Hippocampal formation (tissue), 2 donors: ENCODE data around the gene RFTN1.
"Not testable (repeated sequence)": the region's sequence is repeated elsewhere in the genome, so short reads cannot be mapped to it uniquely, and the experiment has no call there.

ENCODE experiments used
- DNase-seq, 2 donors: peaks; one replicate each; lab custom pipeline; 2025; lab: John Stamatoyannopoulos, UW

The RFTN1 gene

GRCh38 chr3:16506884-16507577 is 6.5 kb downstream of the RFTN1 start:
- DNase-seq = no peak

DNA sequence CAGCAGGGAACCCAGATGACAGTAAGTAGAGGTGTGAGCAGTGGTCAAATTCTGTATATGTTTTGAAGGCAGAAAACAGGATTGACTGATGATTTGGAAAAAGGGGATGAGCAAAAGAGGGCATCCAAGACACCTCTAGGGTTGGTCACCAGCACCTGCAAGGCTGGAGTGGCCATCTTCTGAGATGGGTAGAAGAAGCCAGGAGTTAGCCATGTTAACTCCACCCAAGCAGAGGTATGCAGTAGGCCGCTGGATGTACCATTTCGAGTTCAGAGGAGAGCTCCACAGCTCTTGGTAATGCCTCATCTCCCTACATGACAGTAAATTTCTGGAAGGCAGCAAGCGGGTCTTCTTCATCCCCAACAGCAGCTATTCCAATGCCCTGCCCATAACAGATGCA is 7.0 kb downstream of the RFTN1 start:
- DNase-seq = no peak

DNA sequence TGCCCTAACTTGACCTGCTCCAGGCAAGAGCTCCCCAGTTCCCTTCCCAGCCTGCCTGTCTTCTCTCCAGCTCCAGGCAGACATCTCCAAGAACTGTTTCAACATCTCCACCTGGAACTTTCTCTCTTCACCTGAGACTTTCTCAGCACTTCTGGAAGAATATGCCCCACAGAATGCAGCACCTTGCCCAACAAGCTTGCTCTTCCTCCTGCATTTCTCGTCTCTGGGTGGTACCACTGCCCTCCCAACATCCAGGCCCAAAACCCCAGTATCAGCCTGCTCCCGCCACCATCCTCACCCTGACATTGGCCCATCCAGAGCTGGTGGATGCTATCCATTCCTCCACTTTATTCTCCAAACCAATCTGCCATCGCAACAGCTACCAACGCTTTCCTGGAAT is 8.8 kb downstream of the RFTN1 start:
- DNase-seq = no peak

DNA sequence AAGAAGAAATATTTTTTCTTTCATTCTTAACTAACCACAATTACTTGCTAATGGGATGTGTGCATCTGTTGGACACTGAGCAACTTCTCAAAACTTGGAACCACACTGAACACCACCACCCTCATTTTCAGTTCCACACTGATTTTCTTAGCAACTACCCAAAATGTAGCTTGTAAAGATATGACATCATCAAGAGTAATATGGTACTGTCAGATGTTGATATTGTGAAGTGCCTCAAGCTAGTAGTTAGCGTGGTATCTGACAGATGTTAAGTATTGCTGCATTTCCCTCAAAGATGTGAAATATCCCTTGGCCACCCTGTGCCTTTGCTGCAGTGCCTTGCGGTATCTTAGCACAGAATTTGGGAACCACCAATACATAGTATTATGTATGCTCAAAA is 9.3 kb downstream of the RFTN1 start:
- DNase-seq = no peak

DNA sequence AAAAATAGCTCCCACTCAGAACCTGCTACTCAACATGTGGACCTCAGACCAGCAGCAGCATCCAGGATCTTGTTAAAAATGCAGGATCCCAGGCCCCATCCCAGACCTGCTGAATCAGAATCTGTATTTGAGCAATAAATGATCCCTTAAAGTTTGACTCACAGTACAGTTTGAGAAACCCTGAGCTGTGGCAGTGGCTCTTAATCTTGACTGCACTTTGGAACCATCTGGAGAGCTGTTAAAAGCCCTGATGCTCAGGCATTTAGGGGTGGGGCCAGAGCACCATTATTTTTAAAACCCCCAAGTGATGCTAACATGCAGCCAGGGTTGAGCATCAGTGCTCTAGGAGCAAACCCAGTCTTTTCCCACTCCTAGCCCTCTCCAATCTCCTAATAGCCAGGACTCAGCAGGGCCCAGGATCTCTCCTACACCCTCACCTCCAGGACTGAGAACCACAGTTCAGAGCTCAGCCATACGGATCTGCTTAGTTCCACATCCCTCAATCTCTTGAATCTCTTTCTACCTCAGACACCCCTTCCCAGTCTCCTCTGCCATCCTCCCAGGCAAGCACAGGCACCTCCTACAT is 10.2 kb downstream of the RFTN1 start:
- DNase-seq = no peak

- no peak for DNase-seq
These were observed 11.1 kb downstream of the RFTN1 start for GRCh38 chr3:16502347-16502908.

- no peak for DNase-seq
These were observed 12.1 kb downstream of the RFTN1 start for GRCh38 chr3:16501376-16501775.

- DNase-seq = no peak
These were observed 12.6 kb downstream of the RFTN1 start for GRCh38 chr3:16500911-16501310.

DNA sequence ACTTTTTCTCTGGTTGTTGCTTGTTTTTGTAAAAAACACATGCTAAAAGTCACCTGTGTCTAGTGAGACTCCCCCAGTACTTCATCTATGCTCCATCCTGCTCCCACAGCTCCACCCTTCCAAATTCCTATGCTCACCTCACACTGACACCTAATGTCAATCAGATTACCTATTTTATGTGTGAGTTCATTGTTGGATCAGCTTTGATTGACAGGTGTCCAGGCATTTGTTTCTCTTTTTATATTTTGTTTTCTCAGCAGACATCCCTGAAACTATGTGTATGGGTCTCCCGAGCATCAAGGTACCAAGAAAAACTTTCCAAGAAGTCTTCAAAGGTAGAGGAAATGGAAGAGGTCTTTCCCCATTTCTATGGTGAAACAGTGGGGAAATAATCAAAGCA is 13.4 kb downstream of the RFTN1 start:
- DNase-seq = no peak

DNA sequence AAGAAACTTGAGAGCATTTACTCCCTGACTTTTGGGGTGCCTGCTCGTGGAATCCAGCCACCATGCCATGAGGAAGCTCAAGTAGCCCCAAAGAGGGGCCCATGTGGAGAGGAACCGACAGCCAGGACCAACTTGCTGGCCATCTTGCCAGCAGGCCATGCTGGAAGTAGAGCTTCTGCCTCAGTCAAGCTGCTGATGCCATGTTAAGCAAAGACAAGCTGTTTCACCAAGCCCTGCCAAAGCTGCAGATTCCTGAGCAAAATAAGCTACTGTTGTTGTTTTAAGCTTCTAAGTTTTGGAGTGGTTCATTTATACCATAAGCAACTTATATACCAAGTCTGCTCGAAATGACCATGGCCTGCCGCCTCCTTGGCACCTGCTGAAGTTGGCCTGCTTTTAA is 14.1 kb downstream of the RFTN1 start:
- no peak for DNase-seq

DNA sequence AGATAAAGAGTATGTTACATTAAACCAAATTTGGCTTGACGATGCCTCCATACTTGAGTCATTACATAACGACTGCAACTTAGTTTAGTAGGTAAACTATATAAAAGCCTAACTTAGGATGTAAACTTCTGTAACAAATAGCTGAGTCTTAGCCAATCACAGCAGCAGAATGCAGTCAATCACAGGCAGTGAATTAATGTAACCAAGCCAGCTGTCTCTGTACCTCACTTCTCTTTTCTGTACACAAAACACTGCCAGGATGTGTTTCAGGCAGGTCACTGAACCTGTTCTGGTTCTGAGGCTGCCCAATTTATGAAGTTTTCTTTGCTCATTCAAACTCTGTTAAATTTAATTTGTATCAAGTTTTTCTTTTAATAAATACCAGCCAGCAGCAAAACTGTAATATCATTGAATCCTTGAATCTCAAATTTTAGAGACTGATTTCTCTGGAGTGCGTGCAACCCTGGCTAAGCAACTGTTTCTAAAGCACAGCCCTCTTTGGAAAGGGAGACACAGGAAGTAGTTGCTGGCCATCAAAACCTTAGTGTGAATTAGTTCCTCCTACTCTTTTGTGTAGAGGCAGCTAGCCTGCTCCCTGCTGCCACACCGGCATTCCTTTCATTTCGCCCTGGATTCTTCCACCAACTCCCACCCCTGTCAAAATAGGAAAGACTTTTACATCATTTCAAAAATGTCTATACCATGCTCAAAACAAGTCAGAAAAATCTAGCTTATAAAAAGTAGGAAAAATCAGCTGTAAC is 15.2 kb downstream of the RFTN1 start:
- no peak for DNase-seq

DNA sequence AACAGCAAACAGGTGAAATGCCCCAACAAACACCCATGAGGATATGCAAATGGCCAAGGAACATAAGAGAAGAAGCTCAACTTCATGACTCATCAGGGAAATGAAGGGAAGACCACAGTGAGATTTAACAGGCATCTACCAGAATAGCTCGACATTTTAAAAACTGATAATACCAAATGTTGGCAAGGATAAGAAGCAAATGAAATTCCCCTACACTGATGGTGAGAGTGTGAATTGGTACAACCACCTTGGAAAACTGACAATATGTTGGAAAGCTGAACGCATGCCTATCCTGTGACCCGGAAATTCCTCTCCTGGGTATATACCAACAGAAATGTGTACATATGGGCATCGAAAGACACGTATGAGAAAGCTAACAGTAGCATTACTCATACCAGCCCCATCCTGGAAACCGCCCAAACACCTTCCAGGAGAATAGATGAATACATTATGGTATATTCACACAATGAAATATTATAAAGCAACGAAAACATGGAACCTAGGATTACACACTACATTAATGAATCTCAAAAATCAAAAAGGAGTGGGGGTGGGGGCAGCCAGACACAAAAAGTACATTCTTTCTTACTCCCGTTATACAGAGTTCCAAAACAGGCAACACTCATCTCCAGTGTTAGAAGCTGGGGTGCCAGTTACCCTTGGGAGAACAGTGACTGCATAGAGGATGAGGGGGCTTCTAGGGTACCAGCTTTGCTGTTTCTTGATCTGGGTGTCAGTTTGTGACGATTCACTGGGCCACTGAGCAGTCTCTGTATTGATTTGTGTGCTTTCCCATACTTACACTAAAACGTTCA is 16.9 kb downstream of the RFTN1 start:
- no peak for DNase-seq

DNA sequence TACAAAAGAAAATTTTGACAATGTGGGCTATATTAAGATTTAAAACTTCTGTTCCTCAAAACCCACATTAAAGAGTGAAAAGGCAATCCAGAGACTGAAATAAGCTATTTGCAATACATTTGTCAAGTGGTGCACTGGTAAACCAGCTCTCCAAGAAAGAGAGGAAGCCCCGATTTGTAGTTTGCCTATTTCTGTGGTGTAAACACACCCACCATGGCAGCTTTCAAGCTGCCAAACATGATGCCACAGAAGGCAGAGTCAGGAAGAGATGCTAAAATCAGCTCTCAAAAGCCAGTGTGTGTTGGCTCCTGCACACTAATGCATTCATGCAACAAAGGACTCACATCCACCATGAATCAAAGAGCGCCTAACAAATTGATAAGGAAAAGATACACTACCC is 17.5 kb downstream of the RFTN1 start:
- DNase-seq = no peak

- DNase-seq = no peak
These were observed 18.6 kb downstream of the RFTN1 start for GRCh38 chr3:16494814-16495431.

DNA sequence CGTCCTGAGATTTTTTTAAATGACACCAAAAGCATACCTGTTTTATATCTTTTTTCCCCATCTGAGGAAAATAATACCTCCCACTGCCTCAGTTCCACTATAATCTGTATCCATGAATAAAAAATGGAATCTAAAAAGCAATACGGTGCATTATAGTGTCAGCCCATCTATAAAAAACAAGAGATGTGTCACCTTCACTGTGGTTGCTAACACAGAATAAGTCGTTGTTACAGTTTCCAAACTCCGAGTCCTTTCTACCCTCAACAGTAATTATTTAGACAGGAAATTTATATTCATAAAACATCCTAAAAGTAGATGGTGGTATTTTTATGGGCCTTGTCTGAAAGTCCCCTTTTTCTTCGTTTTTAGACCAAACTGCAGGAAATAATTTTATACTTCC is 19.4 kb downstream of the RFTN1 start:
- DNase-seq = no peak

DNA sequence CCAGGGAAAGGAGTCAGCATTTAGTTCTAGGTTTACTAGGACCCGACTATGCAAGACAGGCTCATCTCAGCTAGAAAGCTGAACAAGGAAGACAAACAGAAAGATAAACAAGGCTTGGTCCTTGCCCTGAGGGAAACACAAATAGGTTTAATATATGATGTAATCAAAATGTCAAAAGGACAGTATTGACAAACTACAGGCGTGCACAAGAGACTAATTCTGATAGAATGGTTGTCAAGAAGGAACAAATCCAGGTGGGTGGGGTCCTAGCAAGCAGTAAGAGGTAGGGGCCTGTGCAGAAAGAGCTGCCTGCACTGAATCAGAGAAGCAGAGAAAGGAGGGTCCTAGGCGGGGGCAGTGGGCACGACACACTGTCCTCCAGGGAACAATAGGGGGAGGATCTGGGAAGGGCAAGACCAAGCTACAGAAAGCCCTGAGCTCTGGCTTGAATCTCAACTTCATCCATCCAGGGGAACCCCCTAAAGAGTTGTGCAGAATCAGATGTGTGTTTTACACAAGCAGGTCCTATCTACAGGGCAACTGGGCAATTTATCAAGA is 23.4 kb downstream of the RFTN1 start:
- DNase-seq = no peak

- not testable (repeated sequence) for DNase-seq
These were observed 24.0 kb downstream of the RFTN1 start for GRCh38 chr3:16489326-16490061.

GRCh38 chr3:16488637-16489036 is 24.9 kb downstream of the RFTN1 start:
- no peak for DNase-seq

DNA sequence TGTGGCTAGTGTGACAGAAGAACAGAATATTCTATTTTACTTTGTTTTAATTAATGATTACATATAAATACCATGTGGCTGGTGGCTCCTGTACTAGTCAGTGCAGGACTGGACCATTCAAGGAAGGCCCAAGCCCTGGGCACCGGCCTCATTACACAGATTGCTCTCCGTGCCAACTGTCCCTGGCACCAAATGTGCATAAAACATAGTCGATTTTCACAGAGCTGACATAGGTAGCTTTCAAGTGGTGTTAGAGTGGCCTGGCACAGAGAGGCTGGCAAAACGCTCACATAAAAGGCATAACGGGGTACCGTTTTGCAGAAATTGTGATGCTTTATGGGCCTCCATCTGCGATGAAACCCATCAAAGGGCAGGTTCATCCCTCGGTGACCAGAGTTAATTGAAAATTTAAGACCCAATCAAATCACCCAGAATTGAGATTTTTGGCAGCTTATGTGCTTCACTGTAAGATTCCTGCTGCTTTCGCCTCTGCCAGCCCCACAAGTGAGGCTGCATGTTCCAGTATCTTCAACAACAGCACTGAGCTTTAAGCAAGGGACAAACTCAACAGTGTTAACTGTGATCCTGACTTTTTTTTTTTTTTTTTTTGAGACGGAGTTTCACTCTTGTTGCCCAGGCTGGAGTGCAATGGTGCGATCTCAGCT is 25.9 kb downstream of the RFTN1 start:
- no peak for DNase-seq

DNA sequence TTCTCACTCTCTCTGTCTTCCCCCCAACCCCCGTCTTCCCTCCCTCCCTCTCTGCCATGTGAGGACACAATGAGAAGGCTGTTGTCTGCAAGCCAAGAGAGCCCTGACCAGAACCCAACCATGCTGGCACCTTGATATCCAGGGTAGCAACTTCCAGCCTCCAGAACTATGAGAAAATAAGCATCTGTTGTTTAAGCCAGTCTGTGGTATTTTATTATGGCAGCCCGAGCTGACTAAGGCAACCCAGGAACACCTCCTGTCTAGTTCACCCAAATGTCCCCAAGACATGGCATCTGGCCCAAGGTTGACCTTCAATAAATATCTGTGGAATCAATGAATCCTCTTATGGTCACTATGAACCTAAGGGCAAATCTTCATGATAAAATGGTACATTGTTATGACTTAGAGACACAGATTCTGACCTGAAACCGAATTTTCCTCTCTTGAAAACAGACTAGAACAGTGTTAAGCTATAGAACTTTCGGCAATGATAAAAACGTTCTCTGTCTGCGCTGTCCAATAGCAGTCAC is 26.5 kb downstream of the RFTN1 start:
- DNase-seq = no peak
